COLO829 (cell line): ENCODE data around the gene REG4.
"Not testable (repeated sequence)": the region's sequence is repeated elsewhere in the genome, so short reads cannot be mapped to it uniquely, and the experiment has no call there.

ENCODE experiments used
- DNase-seq: peaks from one replicate; pipeline ENCODE4 v3.0.0; 2012; ENCODE audit warnings: low spot score

REG4 gene

DNA sequence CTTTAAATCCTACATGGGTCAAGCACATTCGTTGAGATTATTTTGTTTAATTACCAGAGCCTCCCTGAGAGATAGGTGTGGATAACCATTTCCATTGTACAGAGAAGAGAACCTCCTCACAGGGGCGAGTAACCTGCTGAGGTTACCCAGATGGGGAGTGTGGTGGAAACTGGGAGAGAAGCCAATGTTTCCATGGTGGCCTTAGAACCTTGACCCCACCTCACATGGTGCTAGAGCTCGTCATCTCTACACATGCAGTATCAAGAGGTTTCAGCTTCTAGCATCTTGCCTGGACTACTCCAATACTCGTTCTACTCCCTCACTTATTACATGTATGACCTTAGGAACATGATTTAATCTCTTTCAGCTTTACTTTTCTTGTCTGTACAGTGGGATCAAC is 4.8 kb downstream of the REG4 start:
- no peak for DNase-seq

DNA sequence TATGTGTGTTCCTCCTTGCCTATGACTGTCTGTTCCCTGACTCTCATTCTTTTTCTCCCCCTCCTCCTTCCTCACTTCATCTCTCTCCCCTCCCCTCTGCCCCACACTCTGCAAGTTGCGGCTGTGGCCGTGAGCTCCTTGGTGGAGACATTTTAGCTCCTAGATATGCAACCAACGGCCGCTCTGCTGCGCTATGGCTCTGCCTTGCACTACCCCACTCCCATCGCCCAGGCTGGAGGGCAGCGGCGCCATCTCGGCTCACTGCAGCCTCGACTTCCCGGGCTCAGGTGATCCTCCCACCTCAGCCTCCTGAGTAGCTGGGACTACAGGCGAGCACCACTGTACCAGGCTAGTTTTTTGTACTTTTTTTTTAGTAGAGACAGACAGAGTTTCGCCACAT is 5.5 kb downstream of the REG4 start:
- DNase-seq = no peak

DNA sequence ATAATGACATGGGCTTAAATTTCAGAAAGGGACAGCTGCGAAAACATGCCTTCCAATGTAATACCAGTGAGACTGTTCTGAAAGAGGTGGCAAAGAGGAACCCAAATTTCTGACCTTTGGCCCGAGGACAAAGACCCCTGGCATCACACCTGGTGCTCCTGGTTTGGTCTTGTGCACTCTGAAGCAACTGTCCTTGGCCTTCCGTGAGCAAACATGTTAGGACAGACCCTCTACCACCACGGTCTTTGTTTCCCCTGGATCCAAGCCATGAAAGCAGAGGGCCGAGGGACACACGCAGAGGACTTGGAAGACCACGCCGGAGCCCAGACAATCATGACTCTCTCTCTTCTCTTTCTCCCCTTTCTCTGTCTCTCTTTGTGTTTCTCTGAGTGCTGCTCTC is 6.0 kb downstream of the REG4 start:
- no peak for DNase-seq

DNA sequence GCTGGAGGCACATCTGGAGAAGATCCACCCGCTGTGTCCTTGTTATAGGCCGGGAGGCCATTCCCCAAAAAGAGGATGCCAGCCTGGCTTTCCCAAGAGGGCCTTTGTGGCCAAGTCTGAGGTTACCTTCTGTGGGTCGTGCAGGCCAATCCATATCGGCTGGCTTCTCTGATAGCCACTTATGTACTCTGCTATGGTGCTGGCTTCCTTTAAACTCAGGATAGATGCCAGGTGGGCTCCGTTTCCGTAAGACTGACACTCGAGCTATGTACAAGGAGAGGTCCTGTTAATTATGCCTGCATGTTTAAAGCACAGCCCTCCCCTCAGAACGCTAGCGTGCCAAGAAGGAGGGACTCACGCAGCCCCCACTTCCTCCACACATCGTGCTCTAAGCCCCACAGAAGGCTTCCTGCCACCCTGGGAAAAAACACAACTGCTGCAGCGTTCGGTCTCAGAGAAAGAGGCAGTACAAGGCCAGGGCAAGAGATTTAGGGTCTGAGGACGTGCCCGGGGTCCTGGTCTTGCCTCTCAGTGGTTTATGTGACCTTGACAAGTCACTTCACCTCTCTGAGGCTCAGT is 11.6 kb downstream of the REG4 start:
- DNase-seq = no peak

DNA sequence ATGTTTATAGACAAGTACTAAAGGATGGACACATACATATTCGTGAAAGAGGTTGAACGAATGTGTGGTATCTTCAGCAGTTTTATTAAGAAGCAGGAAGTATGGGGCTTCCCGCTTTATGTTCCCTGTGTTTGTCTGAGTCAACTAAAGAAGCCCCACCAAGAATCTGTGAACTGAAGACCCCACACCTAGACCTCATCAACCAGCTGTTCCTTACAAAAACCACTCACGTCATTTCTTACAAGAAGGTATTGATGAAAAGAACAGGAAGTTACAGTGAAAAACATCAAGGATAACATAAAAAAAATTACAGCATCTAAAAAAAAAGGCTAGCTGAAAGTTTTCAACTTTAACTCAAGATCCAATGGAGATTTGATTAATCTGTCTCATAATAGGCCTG is 12.3 kb downstream of the REG4 start:
- DNase-seq = no peak

GRCh38 chr1:119797606-119798005 is 13.7 kb downstream of the REG4 start:
- DNase-seq = no peak

- no peak for DNase-seq
Measured at GRCh38 chr1:119797162-119797561, 14.1 kb downstream of the REG4 start.

DNA sequence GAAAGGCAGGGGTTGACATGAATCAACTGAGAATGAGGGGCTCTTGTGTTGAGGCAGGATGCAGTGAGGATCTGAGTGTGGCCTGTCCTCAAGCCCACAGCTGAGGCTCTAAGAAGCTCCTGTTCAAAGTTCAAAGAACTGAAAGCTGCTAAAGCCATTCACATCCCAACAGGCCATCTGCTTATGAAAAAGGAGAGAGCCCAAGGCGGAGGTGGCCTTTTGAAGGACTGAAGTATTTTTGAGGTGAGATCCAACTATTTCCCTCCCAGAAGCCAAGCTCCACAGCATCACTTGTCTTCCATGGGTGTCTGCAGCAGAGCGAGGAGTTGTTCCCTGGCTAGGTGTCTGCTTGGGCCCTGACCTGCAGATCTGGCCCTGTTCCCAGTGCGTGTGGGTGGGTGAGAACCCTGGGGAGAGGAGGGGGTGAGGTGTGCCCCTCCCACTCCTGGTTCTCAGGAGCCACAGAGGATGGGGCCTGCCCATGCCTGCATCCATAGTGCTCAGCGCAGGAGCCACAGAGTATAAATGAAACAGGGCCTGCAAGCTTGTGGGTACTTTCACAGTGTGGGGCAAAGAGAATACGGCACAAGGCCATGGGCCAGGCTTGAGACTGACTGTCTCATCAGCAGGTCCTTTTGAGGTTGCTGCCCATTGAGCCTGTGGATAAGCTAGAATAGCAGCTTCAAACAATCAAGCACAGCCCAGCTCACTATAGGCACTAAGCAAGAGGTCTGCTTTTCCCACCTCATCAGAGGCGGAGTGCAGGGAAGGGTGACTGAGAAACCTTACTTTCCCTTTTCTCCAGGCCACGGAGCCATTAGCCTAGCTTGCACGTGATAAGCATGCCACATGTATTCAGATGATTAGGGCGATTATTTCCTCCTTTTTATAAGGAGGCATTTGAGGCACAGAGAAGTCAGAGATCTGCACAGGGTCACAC is 15.7 kb downstream of the REG4 start:
- DNase-seq = no peak

DNA sequence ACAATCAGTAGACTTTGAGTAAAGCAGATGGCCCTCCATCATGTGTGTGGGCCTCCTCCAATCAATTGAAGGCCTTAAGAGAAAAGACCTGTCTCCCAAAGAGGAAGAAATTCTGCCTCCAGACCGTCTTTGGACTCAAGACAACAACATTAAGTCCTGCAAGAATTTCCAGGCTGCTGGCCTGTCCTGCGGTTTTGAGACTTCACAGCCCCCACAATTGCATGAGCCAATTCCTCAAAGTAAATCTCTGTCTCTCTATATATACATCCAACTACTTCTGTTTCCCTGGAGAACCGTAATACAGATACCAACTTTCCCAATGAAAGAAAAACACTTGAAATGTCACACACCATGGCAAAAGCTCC is 16.4 kb downstream of the REG4 start:
- no peak for DNase-seq

- DNase-seq = no peak
Measured at GRCh38 chr1:119794230-119794875, 16.9 kb downstream of the REG4 start.

GRCh38 chr1:119791377-119791776 is 19.9 kb downstream of the REG4 start:
- no peak for DNase-seq

DNA sequence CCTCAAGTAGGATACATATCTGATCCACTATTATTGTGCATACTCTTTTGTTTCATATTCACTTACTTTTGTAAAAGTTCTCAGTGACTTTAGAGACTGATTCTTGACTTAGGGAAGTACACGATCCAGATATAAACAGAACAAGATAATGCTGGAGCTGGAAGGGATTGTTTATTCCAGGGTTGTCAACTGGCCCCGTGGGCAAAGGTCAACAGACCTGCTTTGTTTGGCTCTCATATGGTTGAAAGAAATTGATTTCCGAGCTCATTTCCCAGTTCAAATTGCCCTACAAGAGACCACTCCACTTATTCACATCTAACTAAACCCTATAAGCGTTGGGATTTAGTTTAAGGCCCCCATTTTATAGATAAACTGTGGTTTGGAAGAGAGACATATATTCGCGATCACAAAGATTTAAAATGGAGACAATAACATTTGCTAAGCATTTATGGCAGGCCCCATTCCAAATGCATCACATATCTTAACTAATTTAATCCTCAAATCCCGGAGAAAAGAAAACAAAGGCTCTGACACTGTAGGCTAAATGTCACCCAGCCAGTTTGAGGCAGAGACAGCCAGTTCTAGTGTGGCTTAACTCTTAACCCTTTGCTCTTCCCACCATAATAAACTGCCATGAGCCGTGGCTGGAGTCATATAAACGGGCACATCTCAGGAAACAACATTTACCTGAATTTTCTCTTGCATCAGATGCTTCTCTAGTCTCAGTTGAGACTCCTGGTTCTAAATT is 20.6 kb downstream of the REG4 start:
- no peak for DNase-seq

DNA sequence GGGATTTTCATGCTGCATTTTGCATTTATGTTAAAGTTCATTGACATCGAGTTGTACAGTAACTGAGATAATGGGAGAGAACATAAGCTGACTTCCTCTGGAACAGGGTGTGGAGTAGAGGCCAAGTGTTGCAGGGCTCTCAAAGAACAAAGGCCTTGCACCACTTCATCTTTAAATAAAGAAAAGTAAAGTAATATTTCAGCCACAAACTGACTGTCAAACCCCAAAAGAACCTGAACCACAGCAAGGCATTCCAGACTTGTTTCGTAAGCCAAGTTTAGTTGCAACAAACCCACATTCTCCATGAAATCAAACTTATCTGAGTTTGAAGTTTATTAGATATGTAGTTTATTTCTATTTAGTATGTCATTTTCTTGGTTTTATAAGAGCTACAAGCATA is 23.5 kb downstream of the REG4 start:
- no peak for DNase-seq

- not testable (repeated sequence) for DNase-seq
Measured at GRCh38 chr1:119786473-119787050, 24.7 kb downstream of the REG4 start.

DNA sequence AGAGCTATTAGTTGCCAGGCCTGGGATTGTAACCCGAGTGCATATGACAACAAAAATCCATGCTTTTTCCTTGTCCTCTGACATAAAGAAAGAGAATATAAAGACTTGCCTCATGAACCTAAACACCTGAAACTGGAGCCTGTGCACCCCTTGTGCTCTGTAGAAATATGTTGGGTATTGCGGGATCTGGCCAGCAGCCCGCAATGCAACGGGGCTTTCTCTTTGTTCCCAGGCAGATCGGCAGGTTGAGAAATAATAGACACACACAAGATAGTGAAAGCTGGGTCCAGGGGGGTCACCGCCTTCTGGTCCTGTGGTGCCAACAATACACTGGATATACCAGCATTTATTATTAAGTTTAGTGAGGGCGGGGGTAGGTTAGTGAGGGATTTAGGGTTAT is 25.2 kb downstream of the REG4 start:
- not testable (repeated sequence) for DNase-seq

GRCh38 chr1:119784191-119784781 is 27.0 kb downstream of the REG4 start:
- DNase-seq = no peak

DNA sequence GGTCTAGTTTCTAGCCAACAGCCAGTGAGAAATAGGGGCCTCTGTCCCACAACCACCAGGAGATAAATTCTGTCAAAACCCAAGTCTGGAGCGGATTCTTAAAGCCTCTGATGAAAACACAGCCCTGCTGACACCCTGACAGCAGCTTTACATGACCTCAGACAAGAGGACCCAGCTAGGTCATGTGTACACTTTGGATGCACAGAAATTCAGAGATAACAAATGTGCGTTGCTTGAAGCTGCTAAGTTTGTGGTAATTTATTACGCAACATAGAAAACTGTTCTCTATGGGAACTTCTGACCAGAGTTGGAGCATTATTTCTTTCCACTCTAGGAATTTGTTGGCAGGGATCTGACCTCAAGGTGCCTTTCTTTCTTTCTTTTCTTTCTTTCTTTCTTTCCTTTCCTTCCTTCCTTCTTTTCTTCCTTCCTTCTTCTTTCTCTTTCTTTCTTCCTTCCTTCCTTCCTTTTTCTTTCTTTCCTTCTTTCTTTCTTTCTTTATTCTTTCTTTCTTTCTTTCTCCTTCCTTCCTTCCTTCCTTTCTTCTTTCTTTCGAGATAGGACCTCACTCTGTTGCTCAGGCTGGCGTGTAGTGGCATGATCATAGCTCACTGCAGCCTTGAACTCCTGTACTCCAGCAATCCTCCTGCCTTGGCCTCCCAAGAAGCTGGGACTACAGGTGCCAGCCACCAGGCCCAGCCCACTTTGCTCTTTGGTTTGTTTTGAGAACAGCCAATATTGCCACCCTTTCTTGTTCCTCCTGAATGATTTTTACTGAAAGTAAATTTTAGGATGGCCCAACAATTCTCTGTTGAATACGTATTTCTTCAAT is 27.7 kb downstream of the REG4 start:
- DNase-seq = no peak

GRCh38 chr1:119782631-119783325 is 28.5 kb downstream of the REG4 start:
- no peak for DNase-seq

DNA sequence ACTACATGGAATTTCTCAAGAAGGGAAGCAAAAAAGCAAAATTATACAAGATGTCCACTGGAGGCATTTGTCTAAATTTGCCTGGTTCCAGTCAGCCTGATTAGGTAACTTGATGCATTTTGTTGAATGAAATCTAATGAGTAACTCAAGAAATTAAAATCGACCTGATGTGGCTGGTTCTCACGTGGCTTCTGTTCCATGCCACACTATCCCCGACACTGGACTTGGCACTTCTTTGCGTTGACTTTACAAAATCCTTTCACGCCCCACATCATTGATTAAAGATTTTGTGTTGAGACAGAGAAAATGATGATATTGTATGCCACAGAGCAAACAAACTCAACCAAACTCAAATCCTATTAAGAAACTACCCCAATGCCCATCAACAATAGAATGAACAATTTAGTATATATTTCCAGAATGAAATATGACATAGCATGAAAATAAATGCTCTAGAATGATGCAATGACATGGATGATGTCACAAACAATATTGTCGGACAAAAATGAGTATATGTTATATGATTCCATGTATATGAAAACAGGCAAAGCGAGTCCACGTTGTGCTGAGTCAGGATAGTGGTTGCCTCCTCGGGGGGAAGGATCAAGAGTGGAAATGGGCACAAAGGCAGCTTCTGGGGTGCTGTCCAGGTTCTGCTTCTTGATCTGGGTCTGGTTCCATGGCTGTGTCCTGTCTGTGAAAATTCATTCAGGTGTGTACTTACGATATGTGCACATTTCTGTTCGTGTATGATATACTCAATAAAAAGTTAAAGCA is 29.6 kb downstream of the REG4 start:
- no peak for DNase-seq
